Esophagus (tissue), 2 donors: ENCODE data around the gene TMEM86A. TPM values are rescaled to one million over a fixed set of nuclear protein-coding genes. Genes with fewer than 3 reads are reported as not detected.

Experiments
- H3K27ac ChIP-seq, 2 donors: one replicate each; pipeline ENCODE4 v1.5.1; 2013; ENCODE audit warnings: low read depth in 2 of 2, mild to moderate bottlenecking in 2 of 2, inconsistent platforms in 1 of 2, low read length in 1 of 2, moderate library complexity in 1 of 2
- H3K27me3 ChIP-seq, 2 donors: one replicate each; pipeline ENCODE4 v1.6.1; 2013; ENCODE audit warnings: low read length in 2 of 2, control low read depth in 1 of 2, mild to moderate bottlenecking in 1 of 2; ENCODE audit not compliant: insufficient read depth in 2 of 2, control insufficient read depth in 1 of 2
- H3K36me3 ChIP-seq, 2 donors: one replicate each; pipeline ENCODE4 v1.6.1; 2013; ENCODE audit warnings: low read length in 1 of 2; ENCODE audit not compliant: control insufficient read depth in 2 of 2, insufficient read depth in 2 of 2
- H3K4me1 ChIP-seq, 2 donors: one replicate each; pipeline ENCODE4 v1.6.1; 2013; ENCODE audit warnings: low read length in 1 of 2; ENCODE audit not compliant: control insufficient read depth in 2 of 2, insufficient read depth in 2 of 2
- H3K4me3 ChIP-seq, 2 donors: one replicate each; pipeline ENCODE4 v1.5.1; 2013; ENCODE audit warnings: low read length in 2 of 2, mild to moderate bottlenecking in 2 of 2, low read depth in 1 of 2, moderate library complexity in 1 of 2
- H3K9me3 ChIP-seq, 2 donors: one replicate each; pipeline ENCODE4 v1.6.1; 2013; ENCODE audit warnings: mild to moderate bottlenecking in 2 of 2, low read depth in 1 of 2, low read length in 1 of 2, moderate library complexity in 1 of 2; ENCODE audit not compliant: control insufficient read depth in 2 of 2, insufficient read depth in 1 of 2
- WGBS, 2 donors: extraction: QIAGEN DNeasy Blood & Tissue Kit; methylation state at CpG; one replicate each; pipeline ENCODE4 v1.1.7; 2013; 5-methylcytosine and 5-hydroxymethylcytosine counted together
- polyA plus RNA-seq, 2 donors: library from polyadenylated mRNA; stranded (reverse); fragments of 200-250 nt; gene quantifications; one replicate each; pipeline ENCODE4 v1.2.3, GENCODE V29; 2013
- donor health status: healthy with polysubstance abuse.
- donor health status: Bipolar disorder and iron deficiency.

The TMEM86A gene
- polyA plus RNA-seq, 2 donors: 0.78 to 5.5 TPM

DNA sequence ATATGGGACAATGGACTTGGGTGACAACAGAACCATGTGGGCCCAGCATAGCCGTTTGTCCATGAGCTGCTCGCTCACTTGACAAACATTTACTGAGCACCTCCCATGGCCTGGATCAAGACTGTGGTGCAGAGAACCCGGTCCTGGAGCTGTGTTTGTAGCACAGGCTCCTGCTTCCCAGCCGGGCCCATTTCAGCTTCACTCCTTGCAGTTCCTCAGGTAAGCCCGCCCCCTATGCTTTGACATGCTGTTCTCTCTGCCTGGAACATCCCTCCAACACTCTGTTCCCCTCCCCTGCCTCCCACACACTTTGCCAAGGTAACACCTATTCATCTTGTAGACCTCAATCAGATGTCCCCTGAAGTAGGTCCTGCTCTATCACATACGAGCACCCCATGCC lies 46.7 kb downstream of the TMEM86A start:
- H3K9me3 ChIP-seq: no peaks in the 10 kb centered on the region
- WGBS, 2 donors: 76% methylated on average over 6 of the region's 6 CpGs
- H3K27me3 ChIP-seq: no peaks in the 10 kb centered on the region
- no peaks in the 10 kb centered on the region for H3K36me3 ChIP-seq
- no peak overlapping the region for H3K27ac ChIP-seq
- no peak overlapping the region for H3K4me3 ChIP-seq
- peaks cover under 1 to 8% of the 10 kb centered on the region in 2 donors for H3K4me1 ChIP-seq

DNA sequence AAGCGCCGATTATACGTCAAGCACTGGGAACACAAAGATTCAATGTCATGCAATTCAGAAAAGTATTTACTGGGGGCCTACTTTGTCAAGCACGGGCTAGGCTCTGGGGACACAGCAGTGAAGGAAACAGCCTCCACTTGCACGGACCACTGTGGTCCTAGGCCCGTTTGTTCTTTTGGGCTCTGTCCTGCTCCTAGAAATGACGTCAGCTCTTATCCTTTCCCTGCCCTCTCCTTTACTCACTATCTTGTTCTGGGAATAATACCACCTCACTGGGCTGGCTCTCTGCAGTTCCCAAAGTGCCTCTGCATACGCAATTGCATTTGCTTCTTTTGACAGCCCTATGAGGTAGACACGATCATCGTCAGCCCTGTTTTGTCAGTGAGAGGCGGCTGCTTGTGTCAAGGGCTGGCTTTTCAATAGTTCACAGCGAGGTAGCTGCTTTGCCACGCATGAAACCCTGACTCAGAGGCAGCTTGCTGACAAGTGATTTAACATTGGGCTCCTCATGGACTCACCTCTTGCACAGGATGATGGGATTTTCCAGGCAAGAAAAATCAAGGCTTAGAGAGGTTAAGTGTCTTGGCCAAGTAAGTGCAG lies 50.3 kb downstream of the TMEM86A start:
- H3K4me1 ChIP-seq: peaks cover 3 to 8% of the 10 kb centered on the region in 2 donors
- H3K27me3 ChIP-seq: no peaks in the 10 kb centered on the region
- H3K27ac ChIP-seq: no peak overlapping the region
- no peak overlapping the region for H3K4me3 ChIP-seq
- 81 to 82% methylated on average over 13 of the region's 13 CpGs for WGBS, 2 donors
- H3K9me3 ChIP-seq: no peaks in the 10 kb centered on the region
- H3K36me3 ChIP-seq: no peaks in the 10 kb centered on the region

DNA sequence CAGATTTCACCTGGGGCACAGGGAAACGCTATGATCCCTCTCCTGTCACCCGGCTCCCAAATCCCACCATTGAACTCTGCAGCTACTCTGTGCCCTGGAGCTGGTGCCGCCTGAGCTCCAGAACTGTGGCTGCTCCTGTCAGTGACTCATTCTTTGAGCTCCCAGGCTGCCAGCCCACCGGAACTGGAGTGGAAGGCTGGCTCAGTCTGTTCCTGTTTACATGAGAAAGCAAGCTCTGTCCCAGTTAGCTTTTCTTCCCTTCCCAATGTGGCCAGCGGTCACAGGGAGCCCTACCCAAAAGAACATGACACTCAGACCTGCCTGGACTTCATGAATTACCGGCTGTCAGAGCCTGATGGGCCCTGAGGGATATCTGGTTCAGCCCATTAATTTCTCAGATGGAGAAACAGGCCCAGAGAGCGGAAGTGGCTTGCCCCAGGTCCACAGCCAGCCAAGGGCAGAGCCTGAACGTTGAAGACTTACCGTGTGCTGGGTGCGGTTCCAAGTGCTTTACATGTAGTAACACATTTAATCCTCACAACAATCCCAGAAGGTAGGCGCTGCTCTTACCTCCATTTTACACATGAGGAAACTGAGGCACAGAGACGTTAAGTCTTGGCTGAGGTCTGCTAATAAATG lies 51.2 kb downstream of the TMEM86A start:
- WGBS, 2 donors: 42 to 52% methylated on average over 12 of the region's 12 CpGs
- Histone ChIP-seq H3K36me3 (no peaks in the 10 kb centered on the region), H3K27me3 (no peaks in the 10 kb centered on the region), H3K9me3 (no peaks in the 10 kb centered on the region), H3K27ac (peak overlapping the region; percentile 41 to 58), H3K4me3 (no peak overlapping the region), H3K4me1 (peaks cover 3 to 8% of the 10 kb centered on the region in 2 donors)

DNA sequence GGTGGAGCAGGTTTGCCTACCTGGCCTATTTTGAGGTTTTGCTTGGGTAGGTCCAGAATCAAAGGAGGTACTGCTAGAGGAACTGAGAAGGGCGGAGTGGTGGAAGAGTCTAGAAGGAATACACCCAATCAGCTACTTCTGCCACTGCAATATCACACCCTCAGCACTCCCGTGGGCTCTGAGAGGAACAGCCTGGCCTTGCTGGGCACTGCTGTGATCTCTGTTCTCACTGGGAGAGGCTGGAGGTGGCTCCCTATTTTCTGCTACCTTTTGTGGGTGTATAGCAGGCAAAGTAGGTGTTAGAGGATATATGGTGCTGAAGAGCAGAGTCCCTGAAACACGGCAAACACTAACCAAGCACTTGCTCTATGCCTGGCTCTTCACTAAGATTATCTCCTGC lies 52.4 kb downstream of the TMEM86A start:
- Histone ChIP-seq H3K27me3 (no peaks in the 10 kb centered on the region), H3K27ac (no peak overlapping the region), H3K36me3 (no peaks in the 10 kb centered on the region), H3K4me1 (peaks cover 3 to 8% of the 10 kb centered on the region in 2 donors), H3K4me3 (no peak overlapping the region), H3K9me3 (no peaks in the 10 kb centered on the region)
- WGBS, 2 donors: 80 to 85% methylated on average over 3 of the region's 3 CpGs

DNA sequence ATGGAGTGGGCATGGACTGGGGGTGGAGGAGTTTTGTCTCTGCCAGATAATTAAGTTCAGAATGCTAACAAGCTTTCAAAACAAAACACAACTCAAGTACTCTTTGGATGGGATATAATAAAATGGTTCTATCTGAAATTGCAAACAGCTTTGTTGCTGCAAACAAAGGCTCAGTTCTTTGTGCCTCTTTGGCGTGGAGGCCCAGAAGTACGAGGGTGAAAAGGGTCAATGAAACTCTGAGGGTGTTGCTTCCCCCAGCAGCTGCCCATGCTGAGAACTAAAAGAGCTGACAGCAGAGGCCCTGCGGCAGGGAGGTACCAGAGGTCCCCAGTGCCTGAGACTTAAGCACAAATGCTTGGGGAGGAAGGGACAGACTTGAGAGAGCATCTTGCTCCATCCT lies 53.9 kb downstream of the TMEM86A start:
- Histone ChIP-seq H3K27me3 (no peaks in the 10 kb centered on the region), H3K4me1 (peaks cover 3 to 8% of the 10 kb centered on the region in 2 donors), H3K36me3 (no peaks in the 10 kb centered on the region), H3K27ac (no peak overlapping the region), H3K4me3 (no peak overlapping the region), H3K9me3 (no peaks in the 10 kb centered on the region)
- 40 to 44% methylated on average over 3 of the region's 3 CpGs for WGBS, 2 donors

DNA sequence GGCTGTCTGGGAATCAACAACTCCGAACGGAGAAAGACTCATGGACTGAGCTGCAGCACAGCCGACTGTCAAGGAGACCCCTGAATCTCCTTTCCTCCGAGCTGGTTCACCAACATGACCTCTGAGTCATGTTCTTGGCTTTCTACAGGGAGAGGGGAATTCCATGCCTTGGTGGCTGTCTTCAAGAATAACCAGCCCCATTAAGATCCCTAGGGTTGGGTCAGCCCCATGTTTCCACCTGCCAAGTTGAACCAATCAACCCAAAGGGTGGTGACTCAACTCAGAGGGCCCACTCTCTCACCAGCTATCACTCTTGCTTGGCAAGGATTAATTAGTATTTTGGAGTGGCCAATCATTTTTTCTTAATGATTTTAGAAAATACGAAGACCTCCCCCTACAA lies 55.7 kb downstream of the TMEM86A start:
- peaks cover 3 to 7% of the 10 kb centered on the region in 2 donors for H3K4me1 ChIP-seq
- H3K27ac ChIP-seq: no peak overlapping the region
- no peak overlapping the region for H3K4me3 ChIP-seq
- H3K27me3 ChIP-seq: no peaks in the 10 kb centered on the region
- no peaks in the 10 kb centered on the region for H3K9me3 ChIP-seq
- no peaks in the 10 kb centered on the region for H3K36me3 ChIP-seq
- 43 to 54% methylated on average over 5 of the region's 5 CpGs for WGBS, 2 donors

Other genes with a start within 250 kb of the TMEM86A start
- not detected for gene LDHAL6A, start 242.9 kb upstream of the TMEM86A start, polyA plus RNA-seq
- gene TSG101, start 171.8 kb upstream of the TMEM86A start, polyA plus RNA-seq: 10 to 100 TPM; 41.9 to 60.0 TPM
- gene UEVLD, start 110.0 kb upstream of the TMEM86A start, polyA plus RNA-seq: 1 to 10 TPM; 4.7 to 9.0 TPM
- 1 to 10 TPM in 1 of 2 donors, under 1 TPM in 1; 0.62 to 1.4 TPM for gene MISFA, start 99.0 kb upstream of the TMEM86A start, polyA plus RNA-seq
- 1 to 10 TPM; 3.2 to 5.8 TPM for gene SPTY2D1, start 64.4 kb upstream of the TMEM86A start, polyA plus RNA-seq
- under 1 TPM; 0.02 to 0.18 TPM for gene IGSF22, start 27.4 kb downstream of the TMEM86A start, polyA plus RNA-seq
- gene PTPN5, start 93.0 kb downstream of the TMEM86A start, polyA plus RNA-seq: under 1 TPM; 0.21 to 0.47 TPM
- gene MRGPRX1, start 240.6 kb downstream of the TMEM86A start, polyA plus RNA-seq: not detected